ENCODE measurements around the gene TRDN. TPM values are rescaled to one million over a fixed set of nuclear protein-coding genes. Genes with fewer than 3 reads are reported as not detected.

Gene TRDN
- total RNA-seq, 3 donors from 2014 or later (not counting 1 experiment from before 2014, with no cell fraction given), result not detected

DNA sequence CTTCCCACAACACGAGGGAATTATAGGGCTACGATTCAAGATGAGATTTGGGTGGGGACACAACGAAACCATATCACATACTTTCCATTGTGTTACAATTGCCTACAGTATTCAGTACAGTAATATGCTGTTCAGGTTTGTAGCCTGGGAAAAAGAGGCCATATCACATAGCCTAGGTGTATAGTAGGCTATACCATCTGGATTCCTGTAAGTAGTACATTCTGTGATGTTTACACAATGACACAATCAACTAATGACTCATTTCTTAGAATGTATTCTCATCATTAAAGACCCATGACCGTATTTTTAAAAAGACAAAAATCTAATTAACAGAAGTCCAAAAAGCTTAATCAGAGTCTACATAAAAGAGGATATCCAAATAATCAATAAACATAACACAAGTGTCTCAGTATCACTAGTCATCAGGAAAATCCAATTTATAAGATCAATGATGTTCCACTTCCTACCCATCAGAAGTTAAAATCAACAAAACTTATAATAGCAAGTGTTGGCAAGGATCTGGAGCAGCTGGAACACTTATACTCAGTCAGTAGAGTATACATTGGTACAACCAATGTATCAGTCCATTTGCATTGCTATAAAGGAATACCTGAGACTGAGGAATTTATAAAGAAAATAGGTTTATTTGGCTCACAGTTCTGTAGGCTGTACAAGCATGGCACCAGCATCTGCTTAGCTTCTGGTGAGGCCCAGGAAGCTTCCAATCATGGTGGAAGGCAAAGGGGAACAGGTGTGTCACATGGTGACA is 424.8 kb downstream of the TRDN start:
- TF ChIP-seq, protein P1, sequence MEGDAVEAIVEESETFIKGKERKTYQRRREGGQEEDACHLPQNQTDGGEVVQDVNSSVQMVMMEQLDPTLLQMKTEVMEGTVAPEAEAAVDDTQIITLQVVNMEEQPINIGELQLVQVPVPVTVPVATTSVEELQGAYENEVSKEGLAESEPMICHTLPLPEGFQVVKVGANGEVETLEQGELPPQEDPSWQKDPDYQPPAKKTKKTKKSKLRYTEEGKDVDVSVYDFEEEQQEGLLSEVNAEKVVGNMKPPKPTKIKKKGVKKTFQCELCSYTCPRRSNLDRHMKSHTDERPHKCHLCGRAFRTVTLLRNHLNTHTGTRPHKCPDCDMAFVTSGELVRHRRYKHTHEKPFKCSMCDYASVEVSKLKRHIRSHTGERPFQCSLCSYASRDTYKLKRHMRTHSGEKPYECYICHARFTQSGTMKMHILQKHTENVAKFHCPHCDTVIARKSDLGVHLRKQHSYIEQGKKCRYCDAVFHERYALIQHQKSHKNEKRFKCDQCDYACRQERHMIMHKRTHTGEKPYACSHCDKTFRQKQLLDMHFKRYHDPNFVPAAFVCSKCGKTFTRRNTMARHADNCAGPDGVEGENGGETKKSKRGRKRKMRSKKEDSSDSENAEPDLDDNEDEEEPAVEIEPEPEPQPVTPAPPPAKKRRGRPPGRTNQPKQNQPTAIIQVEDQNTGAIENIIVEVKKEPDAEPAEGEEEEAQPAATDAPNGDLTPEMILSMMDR (IDR thresholded peaks at IDR 0.05), result no peak
- Histone ChIP-seq H3K36me3 (ENCODE audit: control insufficient read depth, insufficient read depth, low read length) (no peaks in the 10 kb centered on the region), H3K27me3 (ENCODE audit: control insufficient read depth, insufficient read depth, low read length) (no peaks in the 10 kb centered on the region), H3K4me3 (ENCODE audit: low read length) (no peak overlapping the region), H3K4me1 (ENCODE audit: control insufficient read depth, insufficient read depth, low read length) (no peaks in the 10 kb centered on the region), H3K27ac (ENCODE audit: low read length) (no peak overlapping the region), H3K9me3 (ENCODE audit: control insufficient read depth, insufficient read depth, low read length) (no peaks in the 10 kb centered on the region)
- Mint-ChIP-seq H3K4me1 (no peaks in the 10 kb centered on the region), H3K9me3 (peaks cover 0 to 5% of the 10 kb centered on the region in 2 donors), H3K27ac (no peak overlapping the region), H3K27me3 (ENCODE audit: low read depth in 2 of 2) (no peaks in the 10 kb centered on the region), H3K4me3 (no peak overlapping the region), H3K36me3 (no peaks in the 10 kb centered on the region)
- intact Hi-C loops (cut with micrococcal nuclease), result no loop called here
- no peak for DNase-seq
- WGBS (ENCODE audit: insufficient coverage), result 91% methylated on average over 4 of the region's 4 CpGs
- ATAC-seq, result no peak

DNA sequence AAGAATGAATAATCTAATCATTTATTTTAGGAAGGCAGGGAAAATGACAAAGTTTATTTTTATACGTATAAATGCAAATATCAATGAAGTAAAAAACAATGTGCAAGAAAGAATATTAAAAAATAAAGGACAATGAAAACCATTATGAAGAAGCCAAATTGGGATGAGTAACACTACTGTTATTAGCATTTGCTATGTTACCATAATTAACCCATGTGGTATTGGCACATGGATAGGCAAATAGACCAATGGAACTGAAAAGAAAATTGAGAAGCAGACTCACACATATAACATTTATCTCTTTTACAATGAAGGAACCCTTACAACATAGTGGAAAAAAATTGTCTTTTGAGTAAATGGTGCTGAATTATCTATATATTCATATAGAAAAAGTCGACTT is 426.1 kb downstream of the TRDN start:
- no peaks in the 10 kb centered on the region for H3K36me3 Mint-ChIP-seq
- no peaks in the 10 kb centered on the region for H3K27me3 Mint-ChIP-seq (ENCODE audit: low read depth in 2 of 2)
- H3K4me1 ChIP-seq (ENCODE audit: control insufficient read depth, insufficient read depth, low read length), result no peaks in the 10 kb centered on the region
- H3K4me3 Mint-ChIP-seq, result no peak overlapping the region
- ATAC-seq (no peak), DNase-seq (no peak)
- intact Hi-C loops (cut with micrococcal nuclease), result no loop called here
- no CpG with 5 or more reads among the region's 2 CpGs for WGBS (ENCODE audit: insufficient coverage)
- no peak overlapping the region for H3K4me3 ChIP-seq (ENCODE audit: low read length)
- H3K27ac Mint-ChIP-seq, result no peak overlapping the region
- H3K9me3 Mint-ChIP-seq, result peaks cover 0 to 2% of the 10 kb centered on the region in 2 donors
- TF ChIP-seq, protein P1 (IDR thresholded peaks at IDR 0.05), result no peak
- no peaks in the 10 kb centered on the region for H3K27me3 ChIP-seq (ENCODE audit: control insufficient read depth, insufficient read depth, low read length)
- H3K9me3 ChIP-seq (ENCODE audit: control insufficient read depth, insufficient read depth, low read length), result no peaks in the 10 kb centered on the region
- no peaks in the 10 kb centered on the region for H3K36me3 ChIP-seq (ENCODE audit: control insufficient read depth, insufficient read depth, low read length)
- no peaks in the 10 kb centered on the region for H3K4me1 Mint-ChIP-seq
- H3K27ac ChIP-seq (ENCODE audit: low read length), result no peak overlapping the region

DNA sequence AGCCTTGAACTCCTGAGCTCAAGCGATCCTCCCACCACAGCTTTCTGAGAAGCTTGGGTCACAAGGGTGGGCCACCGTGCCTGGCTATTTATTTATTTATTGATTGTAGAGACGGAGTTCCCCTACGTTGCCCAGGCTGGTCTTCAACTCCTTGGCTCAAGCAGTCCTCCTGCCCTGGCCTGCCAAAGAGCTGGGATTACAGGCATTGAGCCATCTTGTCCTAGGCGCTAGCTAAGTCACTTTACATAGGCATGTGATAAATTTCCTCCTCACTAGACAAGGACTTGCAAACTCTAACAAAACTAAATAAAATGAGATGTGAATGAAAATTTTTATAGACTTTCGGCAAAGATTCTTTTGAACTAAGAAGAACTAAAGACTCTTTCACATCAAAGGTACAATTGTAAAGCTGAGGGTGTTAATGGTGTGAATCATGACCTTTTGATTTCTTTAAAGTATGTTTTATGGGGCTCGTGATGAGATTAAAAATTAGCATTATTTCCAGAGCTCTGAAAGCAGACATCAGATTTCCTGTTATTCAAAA is 428.7 kb downstream of the TRDN start:
- Mint-ChIP-seq H3K27ac (no peak overlapping the region), H3K9me3 (peaks cover 2% of the 10 kb centered on the region in 2 donors), H3K4me1 (no peaks in the 10 kb centered on the region), H3K36me3 (no peaks in the 10 kb centered on the region), H3K4me3 (no peak overlapping the region), H3K27me3 (ENCODE audit: low read depth in 2 of 2) (no peaks in the 10 kb centered on the region)
- ATAC-seq (no peak), DNase-seq (no peak)
- 84% methylated on average over 4 of the region's 7 CpGs for WGBS (ENCODE audit: insufficient coverage)
- Histone ChIP-seq H3K4me1 (ENCODE audit: control insufficient read depth, insufficient read depth, low read length) (no peaks in the 10 kb centered on the region), H3K27me3 (ENCODE audit: control insufficient read depth, insufficient read depth, low read length) (no peaks in the 10 kb centered on the region), H3K36me3 (ENCODE audit: control insufficient read depth, insufficient read depth, low read length) (no peaks in the 10 kb centered on the region), H3K27ac (ENCODE audit: low read length) (no peak overlapping the region), H3K4me3 (ENCODE audit: low read length) (no peak overlapping the region), H3K9me3 (ENCODE audit: control insufficient read depth, insufficient read depth, low read length) (no peaks in the 10 kb centered on the region)
- TF ChIP-seq, protein P1 (IDR thresholded peaks at IDR 0.05), result no peak
- intact Hi-C loops (cut with micrococcal nuclease), result no loop called here

Data from natural killer cell (primary cell).